ENCODE measurements around the gene AGER. TPM values are rescaled to one million over a fixed set of nuclear protein-coding genes. Genes with fewer than 3 reads are reported as not detected.

Gene AGER
- total RNA-seq, 1 donor from 2014 or later: 6.0 TPM

- DNase-seq (ENCODE audit: low spot score): no peak
- no peak for ATAC-seq
Observed at GRCh38 chr6:32174416-32174815, 9.6 kb downstream of the AGER start.

GRCh38 chr6:32173051-32173727, 10.9 kb downstream of the AGER start:
- no peak for DNase-seq (ENCODE audit: low spot score)
- ATAC-seq: no peak

- DNase-seq (ENCODE audit: low spot score): no peak
- no peak for ATAC-seq
Observed at GRCh38 chr6:32171234-32171633, 12.8 kb downstream of the AGER start.

- ATAC-seq (no peak), DNase-seq (ENCODE audit: low spot score) (no peak)
Observed at GRCh38 chr6:32170294-32170693, 13.8 kb downstream of the AGER start.

GRCh38 chr6:32168807-32169591, 15.1 kb downstream of the AGER start:
- no peak for DNase-seq (ENCODE audit: low spot score)
- peak; percentile 21 for ATAC-seq

- DNase-seq (ENCODE audit: low spot score) (no peak), ATAC-seq (no peak)
Observed at GRCh38 chr6:32168350-32168749, 15.7 kb downstream of the AGER start.

GRCh38 chr6:32167761-32168262, 16.2 kb downstream of the AGER start:
- DNase-seq (ENCODE audit: low spot score) (no peak), ATAC-seq (no peak)

GRCh38 chr6:32167154-32167760, 16.8 kb downstream of the AGER start:
- ATAC-seq: no peak

GRCh38 chr6:32166411-32167061, 17.5 kb downstream of the AGER start:
- DNase-seq (ENCODE audit: low spot score): no peak
- no peak for ATAC-seq

More at GRCh38 chr6:32167154-32167760, 16.8 kb downstream of the AGER start:
- DNase-seq (ENCODE audit: low spot score): no peak

GRCh38 chr6:32164295-32164694, 19.8 kb downstream of the AGER start, which contains the start of gene EGFL8:
EGFL8 (plus strand) TSS chr6:32164595; CDS start chr6:32166166, 1,571 bp downstream.
- ATAC-seq: no peak

GRCh38 chr6:32163559-32164258, 20.3 kb downstream of the AGER start:
- DNase-seq (ENCODE audit: low spot score) (no peak), ATAC-seq (no peak)

More at GRCh38 chr6:32164295-32164694, 19.8 kb downstream of the AGER start, which contains the start of gene EGFL8:
- DNase-seq (ENCODE audit: low spot score): no peak

- DNase-seq (ENCODE audit: low spot score) (no peak), ATAC-seq (no peak)
Observed at GRCh38 chr6:32158052-32158451, 26.0 kb downstream of the AGER start.

- DNase-seq (ENCODE audit: low spot score): no peak
- ATAC-seq: no peak
Observed at GRCh38 chr6:32156891-32157290, 27.2 kb downstream of the AGER start.

- peak; percentile 88 for ATAC-seq
- peak; percentile 77 for DNase-seq (ENCODE audit: low spot score)
Observed at GRCh38 chr6:32154514-32155161, 29.4 kb downstream of the AGER start.

GRCh38 chr6:32153564-32154513, 30.2 kb downstream of the AGER start, which contains the start of gene PPT2:
PPT2 (plus strand) TSS chr6:32154141; CDS start chr6:32154595, 454 bp downstream.
- DNase-seq (ENCODE audit: low spot score) (peak; percentile 84), ATAC-seq (peak; percentile 82)

GRCh38 chr6:32152769-32153563, 31.1 kb downstream of the AGER start:
- ATAC-seq (no peak), DNase-seq (ENCODE audit: low spot score) (no peak)

GRCh38 chr6:32151863-32152768, 31.9 kb downstream of the AGER start, which contains the start of gene PRRT1:
PRRT1 (minus strand) TSS chr6:32151939; CDS start chr6:32151827, 112 bp downstream.
- no peak for DNase-seq (ENCODE audit: low spot score)
- ATAC-seq: no peak
